ENCODE measurements around the gene EMP3. TPM values are rescaled to one million over a fixed set of nuclear protein-coding genes. Genes with fewer than 3 reads are reported as not detected.
"Not testable (repeated sequence)": the region's sequence is repeated elsewhere in the genome, so short reads cannot be mapped to it uniquely, and the experiment has no call there.

Gene EMP3
- total RNA-seq, 1 donor from 2014 or later, result 6.5 TPM

DNA sequence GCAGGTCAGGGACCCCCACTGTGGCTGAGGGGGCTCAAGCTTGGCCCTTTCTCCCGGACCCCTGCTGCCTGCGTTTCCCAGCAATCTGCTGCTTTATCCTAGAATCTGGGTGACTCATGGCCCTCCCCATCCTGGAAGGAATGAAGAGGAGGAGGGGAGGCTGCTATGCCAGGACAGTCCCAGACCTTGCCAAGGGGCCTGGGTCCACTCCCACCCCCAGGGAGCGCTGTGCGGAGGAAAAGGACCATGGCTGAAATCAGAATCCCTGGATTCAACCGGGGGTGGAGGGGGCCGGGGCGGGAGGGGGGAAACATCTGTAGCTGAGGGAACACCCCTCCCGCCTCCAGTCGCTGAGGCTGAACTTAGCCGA is 35.0 kb upstream of the EMP3 start:
- Mint-ChIP-seq H3K4me1 (ENCODE audit: low read depth, unreplicated experiment) (no peaks in the 10 kb centered on the region), H3K36me3 (ENCODE audit: unreplicated experiment) (peaks cover 11% of the 10 kb centered on the region), H3K27ac (ENCODE audit: unreplicated experiment) (no peak overlapping the region), H3K4me3 (ENCODE audit: unreplicated experiment) (no peak overlapping the region), H3K9me3 (ENCODE audit: unreplicated experiment) (peaks cover 3% of the 10 kb centered on the region), H3K27me3 (ENCODE audit: unreplicated experiment) (no peaks in the 10 kb centered on the region)
- peak; percentile 32 for DNase-seq
- no peak for TF ChIP-seq CTCF (IDR thresholded peaks at IDR 0.05; ENCODE audit: partially characterized antibody, unreplicated experiment)

DNA sequence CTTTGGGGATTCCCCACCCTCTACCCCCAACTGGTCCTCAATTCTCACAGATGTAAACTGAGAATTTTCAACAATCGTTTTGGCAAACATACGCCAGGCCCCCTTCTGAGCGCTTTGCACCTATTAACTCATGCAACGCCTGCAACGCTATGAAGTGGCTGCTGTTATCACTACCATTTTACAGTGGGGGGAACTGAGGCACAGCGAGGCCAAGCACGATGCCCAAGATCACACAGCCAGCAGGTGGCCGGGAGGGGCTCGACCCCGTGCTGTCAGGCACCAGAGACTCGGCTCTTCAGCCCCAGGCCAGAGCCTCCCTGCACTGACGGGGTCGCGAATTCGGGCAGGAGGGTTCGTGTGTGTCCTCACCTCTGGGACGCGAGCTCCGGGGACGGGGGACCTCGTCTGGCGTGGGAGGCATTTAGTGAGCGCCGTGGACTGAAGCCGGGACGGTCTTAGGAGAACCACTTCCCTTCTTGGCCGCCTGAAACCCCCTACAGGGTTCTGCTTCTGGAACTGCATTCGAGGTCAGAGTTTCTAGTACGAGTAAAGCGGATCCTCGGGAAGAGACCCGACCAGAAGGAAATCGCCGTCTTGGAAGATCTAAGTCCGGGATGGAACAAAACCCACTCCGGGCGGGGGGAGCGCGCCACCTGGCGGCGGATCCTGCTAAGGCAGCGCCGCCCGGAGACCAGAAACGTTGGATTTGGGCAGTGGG is 34.4 kb upstream of the EMP3 start:
- TF ChIP-seq CTCF (IDR thresholded peaks at IDR 0.05; ENCODE audit: partially characterized antibody, unreplicated experiment), result peak; percentile 98
- no peaks in the 10 kb centered on the region for H3K4me1 Mint-ChIP-seq (ENCODE audit: low read depth, unreplicated experiment)
- peak; percentile 84 for DNase-seq
- H3K36me3 Mint-ChIP-seq (ENCODE audit: unreplicated experiment), result peaks cover 6% of the 10 kb centered on the region
- H3K9me3 Mint-ChIP-seq (ENCODE audit: unreplicated experiment), result peaks cover 3% of the 10 kb centered on the region
- no peaks in the 10 kb centered on the region for H3K27me3 Mint-ChIP-seq (ENCODE audit: unreplicated experiment)
- peak overlapping the region; percentile 83 for H3K4me3 Mint-ChIP-seq (ENCODE audit: unreplicated experiment)
- no peak overlapping the region for H3K27ac Mint-ChIP-seq (ENCODE audit: unreplicated experiment)

- not testable (repeated sequence) for H3K27me3 Mint-ChIP-seq (ENCODE audit: unreplicated experiment); H3K4me1 Mint-ChIP-seq (ENCODE audit: low read depth, unreplicated experiment); H3K27ac Mint-ChIP-seq (ENCODE audit: unreplicated experiment); DNase-seq; H3K9me3 Mint-ChIP-seq (ENCODE audit: unreplicated experiment); H3K36me3 Mint-ChIP-seq (ENCODE audit: unreplicated experiment)
- H3K4me3 Mint-ChIP-seq (ENCODE audit: unreplicated experiment), result peak overlapping the region; percentile 83
- peak; percentile 23 for TF ChIP-seq CTCF (IDR thresholded peaks at IDR 0.05; ENCODE audit: partially characterized antibody, unreplicated experiment)
These were observed 33.9 kb upstream of the EMP3 start for GRCh38 chr19:48291489-48291815.

GRCh38 chr19:48292798-48293197 is 32.6 kb upstream of the EMP3 start:
- peaks cover 3% of the 10 kb centered on the region for H3K9me3 Mint-ChIP-seq (ENCODE audit: unreplicated experiment)
- TF ChIP-seq CTCF (IDR thresholded peaks at IDR 0.05; ENCODE audit: partially characterized antibody, unreplicated experiment), result no peak
- H3K36me3 Mint-ChIP-seq (ENCODE audit: unreplicated experiment), result no peaks in the 10 kb centered on the region
- no peak overlapping the region for H3K27ac Mint-ChIP-seq (ENCODE audit: unreplicated experiment)
- no peaks in the 10 kb centered on the region for H3K4me1 Mint-ChIP-seq (ENCODE audit: low read depth, unreplicated experiment)
- no peak for DNase-seq
- H3K4me3 Mint-ChIP-seq (ENCODE audit: unreplicated experiment), result no peak overlapping the region
- H3K27me3 Mint-ChIP-seq (ENCODE audit: unreplicated experiment), result no peaks in the 10 kb centered on the region

GRCh38 chr19:48295458-48295857 is 29.9 kb upstream of the EMP3 start:
- H3K9me3 Mint-ChIP-seq (ENCODE audit: unreplicated experiment), result no peaks in the 10 kb centered on the region
- no peaks in the 10 kb centered on the region for H3K36me3 Mint-ChIP-seq (ENCODE audit: unreplicated experiment)
- no peak for TF ChIP-seq CTCF (IDR thresholded peaks at IDR 0.05; ENCODE audit: partially characterized antibody, unreplicated experiment)
- no peak for DNase-seq
- no peaks in the 10 kb centered on the region for H3K27me3 Mint-ChIP-seq (ENCODE audit: unreplicated experiment)
- no peak overlapping the region for H3K27ac Mint-ChIP-seq (ENCODE audit: unreplicated experiment)
- H3K4me3 Mint-ChIP-seq (ENCODE audit: unreplicated experiment), result no peak overlapping the region
- no peaks in the 10 kb centered on the region for H3K4me1 Mint-ChIP-seq (ENCODE audit: low read depth, unreplicated experiment)
